GM12878 (cell line): Measurements from ENCODE around the gene BARD1. TPM values are rescaled to one million over a fixed set of nuclear protein-coding genes. Genes with fewer than 3 reads are reported as not detected.

Experiments
- ATAC-seq: fragments of 200-7000 bp; cut with Tn5 transposase; 3 replicates; pipeline ENCODE4 v1.9.1; 2020; ENCODE audit warnings: mild to moderate bottlenecking, moderate library complexity
- Bru-seq: library from RNA; stranded (reverse); fragments of 400-500 nt; gene quantifications from one replicate; lab custom pipeline; 2021; lab: Mats Ljungman, UMichigan
- BruChase-seq, 2 experiments: library from RNA; stranded (reverse); fragments of 400-500 nt; gene quantifications; one replicate each; lab custom pipeline; 2021; lab: Mats Ljungman, UMichigan
- BruUV-seq: library from RNA; stranded (reverse); fragments of 400-500 nt; replicated peaks from 2 replicates; lab custom pipeline; 2021; lab: Mats Ljungman, UMichigan
- CTCF ChIA-PET: fragments of 300-600 bp; sonication (Branson Sonifier 250); formaldehyde crosslinking; extraction: SDS; loops from one replicate; lab custom pipeline; 2021; ENCODE audit warnings: inconsistent platforms; lab: Yijun Ruan, JAX
- POLR2A ChIA-PET: fragments of 350-600 bp; formaldehyde crosslinking; extraction: SDS; loops from one replicate; lab custom pipeline; 2021; ENCODE audit warnings: inconsistent platforms; lab: Charles Lee
- RAD21 ChIA-PET: fragments of 300-600 bp; sonication (Branson Sonifier 250); formaldehyde crosslinking; loops from one replicate; lab custom pipeline; 2023; ENCODE audit warnings: antibody characterized with exemption; ENCODE audit not compliant: unreplicated experiment; lab: Charles Lee
- SMC1A ChIA-PET: fragments of 300-600 bp; sonication (Branson Sonifier 250); formaldehyde crosslinking; loops from one replicate; lab custom pipeline; 2023; ENCODE audit not compliant: unreplicated experiment, uncharacterized antibody; lab: Charles Lee
- DNase-seq: peaks from one replicate; pipeline ENCODE4 v3.0.0-alpha.2; 2011; ENCODE audit warnings: low read depth, low spot score
- FAIRE-seq: peaks from 3 replicates; lab custom pipeline; 2011; peaks lifted over from hg19 to GRCh38; lab: Jason Lieb, UNC
- H2AFZ ChIP-seq: 2 replicates; pipeline ENCODE4 v1.6.0; 2011; ENCODE audit warnings: low read depth, low read length, control low read depth; ENCODE audit not compliant: control insufficient read depth
- H3K27ac ChIP-seq: 2 replicates; pipeline ENCODE4 v1.5.1; 2011; ENCODE audit warnings: control low read depth; ENCODE audit not compliant: control insufficient read depth, insufficient read depth
- H3K27me3 ChIP-seq, 2 experiments: replicated peaks in 1 of 2; 2 replicates each; pipeline versions ENCODE4 v1.6.0 to v1.6.1; 2011; ENCODE audit warnings: low read length in 1 of 2; ENCODE audit not compliant: control insufficient read depth in 2 of 2, insufficient read depth in 2 of 2
- H3K36me3 ChIP-seq, 2 experiments: 2 replicates each; pipeline ENCODE4 v1.5.1; 2011; ENCODE audit warnings: low read length in 1 of 2; ENCODE audit not compliant: control insufficient read depth in 2 of 2, insufficient read depth in 2 of 2
- H3K4me1 ChIP-seq: 2 replicates; pipeline ENCODE4 v1.6.1; 2011; ENCODE audit warnings: mild to moderate bottlenecking, low read length, moderate library complexity, mixed read lengths; ENCODE audit not compliant: control insufficient read depth, insufficient read depth
- H3K4me2 ChIP-seq: 2 replicates; pipeline ENCODE4 v1.6.0; 2011; ENCODE audit warnings: control low read depth; ENCODE audit not compliant: control insufficient read depth, insufficient read depth
- H3K4me3 ChIP-seq: fragments of 200-600 bp; sonication (generic); 2 replicates; pipeline ENCODE4 v1.5.1; 2016
- H3K79me2 ChIP-seq: 2 replicates; pipeline ENCODE4 v1.6.0; 2011; ENCODE audit warnings: low read length; ENCODE audit not compliant: control insufficient read depth, insufficient read depth
- H3K9ac ChIP-seq: 2 replicates; pipeline ENCODE4 v1.8.0; 2011; ENCODE audit warnings: low read length, control low read depth, mixed read lengths; ENCODE audit not compliant: control insufficient read depth, insufficient read depth
- H3K9me3 ChIP-seq: replicated peaks from 3 replicates; pipeline ENCODE4 v1.5.1; 2011; ENCODE audit warnings: mild to moderate bottlenecking, low read length; ENCODE audit not compliant: control insufficient read depth, insufficient read depth
- H4K20me1 ChIP-seq: 2 replicates; pipeline ENCODE4 v1.6.0; 2011; ENCODE audit not compliant: control insufficient read depth, insufficient read depth
- CBFB ChIP-seq: IDR thresholded peaks from 2 replicates; pipeline ENCODE4 v1.6.1; 2016; ENCODE audit warnings: antibody characterized with exemption, low read depth
- CBX5 ChIP-seq: sonication (generic); IDR thresholded peaks from 2 replicates; pipeline ENCODE4 v1.6.1; 2016; ENCODE audit warnings: low read depth, moderate library complexity, mild to moderate bottlenecking, inconsistent platforms
- DPF2 ChIP-seq: fragments of 450-650 bp; IDR thresholded peaks from 2 replicates; pipeline ENCODE4 v1.6.1; 2017; ENCODE audit warnings: mild to moderate bottlenecking
- EED ChIP-seq: sonication (generic); IDR thresholded peaks from 2 replicates; pipeline ENCODE4 v1.6.1; 2016; ENCODE audit warnings: antibody characterized with exemption, low read depth
- MEF2B ChIP-seq: fragments of 450-650 bp; IDR thresholded peaks from 2 replicates; pipeline ENCODE4 v1.6.1; 2018; ENCODE audit warnings: mild to moderate bottlenecking, moderate library complexity; ENCODE audit not compliant: partially characterized antibody, poor library complexity, severe bottlenecking
- MTA2 ChIP-seq: fragments of 450-650 bp; IDR thresholded peaks from 2 replicates; pipeline ENCODE4 v1.6.1; 2016; ENCODE audit warnings: low read depth, mild to moderate bottlenecking, moderate library complexity
- MXI1 ChIP-seq: fragments of 150-350 bp; IDR thresholded peaks from 2 replicates; pipeline ENCODE4 v1.6.1; 2011; ENCODE audit warnings: low read depth, mild to moderate bottlenecking, inconsistent platforms, low read length, improper control_type of control experiment
- PAX5 ChIP-seq: IDR thresholded peaks from 2 replicates; pipeline ENCODE4 v1.6.1; 2011; ENCODE audit warnings: low read depth, low read length, borderline replicate concordance
- RELA ChIP-seq: fragments of 450-650 bp; IDR thresholded peaks from 2 replicates; pipeline ENCODE4 v1.8.0; 2014; ENCODE audit warnings: borderline replicate concordance; ENCODE audit not compliant: partially characterized antibody
- SIN3A ChIP-seq: IDR thresholded peaks from 2 replicates; pipeline ENCODE4 v1.6.1; 2012; ENCODE audit warnings: low read depth, low read length, improper control_type of control experiment
- SMARCA5 ChIP-seq: fragments of 450-650 bp; IDR thresholded peaks from 2 replicates; pipeline ENCODE4 v1.6.1; 2017; ENCODE audit warnings: mild to moderate bottlenecking
- SPI1 ChIP-seq: IDR thresholded peaks from 2 replicates; pipeline ENCODE4 v1.6.1; 2011; ENCODE audit warnings: low read depth, mild to moderate bottlenecking, low read length, moderate library complexity, borderline replicate concordance; ENCODE audit not compliant: insufficient read depth
- YY1 ChIP-seq: IDR thresholded peaks from 2 replicates; pipeline ENCODE4 v1.6.1; 2011; ENCODE audit warnings: low read depth, mild to moderate bottlenecking, low read length
- ZNF592 ChIP-seq: fragments of 450-650 bp; IDR thresholded peaks from 2 replicates; pipeline ENCODE4 v1.6.1; 2017; ENCODE audit warnings: mild to moderate bottlenecking, moderate library complexity
- WGBS: methylation state at CpG from one replicate; pipeline ENCODE4 v1.1.6; 2016; ENCODE audit warnings: low lambda C conversion rate; ENCODE audit not compliant: insufficient replicate concordance, insufficient coverage; ENCODE audit errors: missing lambda C conversion rate; 5-methylcytosine and 5-hydroxymethylcytosine counted together
- in situ Hi-C: fragments of 300-500 bp; cut with MboI; formaldehyde crosslinking; loops from 9 replicates; pipeline ENCODE4 v1.14.3; 2018; ENCODE audit warnings: mixed read lengths
- intact Hi-C: fragments of 100-400 bp; cut with micrococcal nuclease; formaldehyde crosslinking; loops from one replicate; pipeline ENCODE4 v1.14.2; 2022; ENCODE audit not compliant: unreplicated experiment
- long read RNA-seq, 2 experiments: library from polyadenylated mRNA; unstranded; transcript quantifications; one replicate each; pipeline ENCODE4 v2.0.0, GENCODE V29; 2019 to 2020
- polyA minus RNA-seq, 3 experiments: library from RNA; depleted of rRNA, polyadenylated mRNA; stranded (reverse); fragments of >200 nt; gene quantifications; 2 replicates each; pipeline ENCODE4 v1.2.3, GENCODE V29; 2011
- polyA plus RNA-seq, 11 experiments: library from polyadenylated mRNA; depleted of rRNA in 4 of 11; unstranded in 6 of 11; stranded (reverse) in 5 of 11; fragments of >200 nt; fragmentation: Nextera tagmentation in 4 of 11; fragmentation: Illumina TruSeq in 1 of 11; extraction: Ambion mirVana in 4 of 11; extraction: Trizol in 1 of 11; gene quantifications; 1 replicate in 1 of 11; 2 replicates in 10 of 11; pipeline versions ENCODE4 v1.2.1 to v1.2.3, GENCODE V29; 2011 to 2016; ENCODE audit warnings: inconsistent platforms in 2 of 11, missing spikeins in 2 of 11, low read depth in 1 of 11
- total RNA-seq, 4 experiments: library from RNA; depleted of rRNA in 3 of 4; stranded (reverse); fragments of >200 nt in 3 of 4; fragmentation: Illumina TruSeq in 1 of 4; extraction: Trizol in 1 of 4; gene quantifications; 2 replicates each; pipeline versions ENCODE4 v1.2.1 to v1.2.3, GENCODE V29; 2013 to 2021

The BARD1 gene
- 71.2 and 81.2 TPM in 2 replicates for total RNA-seq (2013; cell fraction: nucleolus; rRNA removed)
- total RNA-seq (2014; rRNA removed) = 30.4 and 35.9 TPM in 2 replicates
- total RNA-seq (2014; rRNA removed; fragmentation: Illumina TruSeq; extraction: Trizol) = 32.7 and 35.9 TPM in 2 replicates
- 45.7 and 47.2 TPM in 2 replicates for total RNA-seq (2021)
- 6.2 TPM for polyA plus RNA-seq (2011; ENCODE audit: low read depth)
- 26.8 and 38.1 TPM in 2 replicates for polyA plus RNA-seq (2011; rRNA removed)
- 17.7 and 22.0 TPM in 2 replicates for polyA plus RNA-seq (2011; cell fraction: cytosol; rRNA removed)
- 27.9 and 34.0 TPM in 2 replicates for polyA plus RNA-seq (2011; cell fraction: nucleus; rRNA removed)
- 9.3 and 11.4 TPM in 2 replicates for polyA plus RNA-seq (2012)
- polyA plus RNA-seq (2014; fragmentation: Illumina TruSeq; extraction: Trizol) = 23.2 and 27.5 TPM in 2 replicates
- 10 to 100 TPM; 15.3 to 44.0 TPM for polyA plus RNA-seq (2014; fragmentation: Nextera tagmentation; extraction: Ambion mirVana)
- polyA plus RNA-seq (2014; rRNA removed) = 14.0 and 15.9 TPM in 2 replicates
- polyA plus RNA-seq (2016; fragmentation: Nextera tagmentation; extraction: Ambion mirVana) = 10 to 100 TPM; 37.7 to 38.0 TPM
- 109 and 155 TPM in 2 replicates for polyA minus RNA-seq (2011; rRNA and poly(A)+ RNA removed)
- 52.3 and 60.2 TPM in 2 replicates for polyA minus RNA-seq (2011; cell fraction: cytosol; rRNA and poly(A)+ RNA removed)
- polyA minus RNA-seq (2011; cell fraction: nucleus; rRNA and poly(A)+ RNA removed) = 72.5 and 107 TPM in 2 replicates
- Bru-seq, nascent RNA = percentile 93 among the genes with signal in this experiment
- BruChase-seq, experiment 1, labeled RNA remaining after a 6-hour chase = percentile 82 among the genes with signal in this experiment
- percentile 90 among the genes with signal in this experiment for BruChase-seq, experiment 2, labeled RNA remaining after a 2-hour chase
- long read RNA-seq, experiment 1, full-length matches to known transcripts = 14 of 37 reads
- long read RNA-seq, experiment 1, partial matches to known transcripts = 6 of 37 reads
- long read RNA-seq, experiment 1, other reads (novel, unspliced or antisense) = 17 of 37 reads
- long read RNA-seq, experiment 2, full-length matches to known transcripts = 131 of 244 reads
- long read RNA-seq, experiment 2, partial matches to known transcripts = 83 of 244 reads
- long read RNA-seq, experiment 2, other reads (novel, unspliced or antisense) = 30 of 244 reads

DNA sequence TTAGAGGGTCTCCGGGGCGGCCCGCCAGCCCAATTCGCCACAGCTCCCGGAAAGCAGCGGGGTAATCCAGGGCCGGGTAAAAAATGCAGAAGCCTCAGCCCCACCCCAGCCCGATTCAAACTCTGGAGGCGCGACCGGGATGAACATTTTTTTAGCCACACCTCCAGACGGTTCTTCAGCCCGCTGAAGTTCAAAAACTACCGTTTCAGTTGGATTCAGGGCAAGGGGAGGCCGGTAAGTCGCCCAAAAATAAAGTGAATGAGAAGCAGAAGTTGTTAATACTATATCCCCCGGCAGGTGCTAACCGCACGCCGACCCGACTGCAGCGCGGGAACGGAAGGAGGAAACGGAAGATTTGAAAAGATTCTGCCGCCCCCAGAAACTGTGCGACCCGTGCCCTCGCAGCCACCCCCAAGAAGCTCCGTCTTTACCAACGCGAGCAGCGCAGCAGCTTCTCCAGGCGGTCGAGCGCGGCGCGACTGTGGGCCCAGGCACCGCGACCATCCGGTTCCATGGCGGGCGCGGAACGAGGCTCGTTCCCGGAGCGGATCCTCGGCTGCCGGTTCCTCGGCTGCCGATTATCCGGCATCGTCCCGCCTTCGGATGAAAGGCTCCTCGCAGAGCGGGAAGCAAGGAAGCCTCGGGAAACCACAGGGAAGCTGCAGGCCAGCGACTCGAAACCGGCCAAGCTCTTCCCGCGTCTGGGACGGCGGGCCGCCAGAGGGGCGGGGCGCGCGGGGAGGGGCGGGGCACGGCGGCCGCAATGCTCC is at the start of gene BARD1:
TSS of gene BARD1 (minus strand) at position 703 of the 770 bp plus-strand sequence. CDS start at position 589, 114 bp downstream.
- Histone ChIP-seq H3K9me3 (no peaks in the 10 kb centered on the region), H3K79me2 (peaks cover 57% of the 10 kb centered on the region), H3K27me3 (no peaks in the 10 kb centered on the region), H3K9ac (peak within 1 kb of the TSS; percentile 92), H4K20me1 (no peaks in the 10 kb centered on the region), H3K4me1 (0 out of 2 replicates have a peak, but pooled peaks cover 5% of the 10 kb centered on the region), H3K4me2 (peak within 1 kb of the TSS; percentile 84), H2AFZ (peak within 1 kb of the TSS; percentile 88), H3K4me3 (peak within 1 kb of the TSS; percentile 81), H3K36me3 (no peaks in the 10 kb centered on the region), H3K27ac (peak within 1 kb of the TSS; percentile 90)
- ChIA-PET POLR2A (interaction anchor here (0.5 to 4.0 kb wide), 9 partner anchors 16 to 461 kb away, joined by 3 to 22 read pairs (median 8); no protein-coding TSS in a partner anchor), SMC1A (interaction anchor here (0.6 to 4.0 kb wide), 15 partner anchors 9 to 503 kb away, joined by 3 to 41 read pairs (median 5); partner anchors contain the start of gene ATIC), CTCF (interaction anchor here (0.6 to 1.8 kb wide), 3 partner anchors 22 to 515 kb away, joined by 3 to 5 read pairs (median 3); no protein-coding TSS in a partner anchor), RAD21 (interaction anchor here (0.7 to 7.6 kb wide), 13 partner anchors 14 to 1576 kb away, joined by 3 to 59 read pairs (median 5); no protein-coding TSS in a partner anchor)
- ATAC-seq = peak; percentile 43
- BruUV-seq = TSS peak; percentile 64
- under 1% methylated on average over 66 of the region's 76 CpGs for WGBS
- intact Hi-C loops (loop anchor here (1.0 to 10.0 kb wide), 7 partner anchors 72 to 1792 kb away; partner anchors contain the start of gene ATIC), in situ Hi-C loops (no loop called here)
- DNase-seq = no peak
- FAIRE-seq = no peak
- TF ChIP-seq CBFB (peak; percentile 58; the same call in 1 of the 2 replicates), MXI1 (peak; percentile 68; the same call in 1 of the 2 replicates), SPI1 (no peak), MEF2B (peak; percentile 73), CBX5 (0 out of 2 replicates have a peak, but pooled peaks have one; percentile 59), EED (peak; percentile 43; the same call in 1 of the 2 replicates), SIN3A (peak; percentile 84), SMARCA5 (peak; percentile 20; the same call in 1 of the 2 replicates), MTA2 (no peak), PAX5 (peak; percentile 9; the same call in 1 of the 2 replicates), YY1 (peak; percentile 83), RELA (peak; percentile 50), ZNF592 (no peak), DPF2 (peak; percentile 86)
